Lower leg skin (tissue), 3 donors: ENCODE data around the gene CA6.

Experiments used
- POLR2A ChIP-seq, 2 donors: fragments of 450-650 bp; IDR thresholded peaks; one replicate each; pipeline ENCODE4 v1.6.1; 2016 to 2017; ENCODE audit warnings: antibody characterized with exemption in 2 of 2, mild to moderate bottlenecking in 1 of 2, moderate library complexity in 1 of 2
- TF ChIP-seq, protein P1 (sequence below), 3 donors: fragments of 450-650 bp; IDR thresholded peaks; one replicate each; pipeline ENCODE4 v1.5.1; 2016; ENCODE audit warnings: antibody characterized with exemption in 3 of 3, mild to moderate bottlenecking in 3 of 3, moderate library complexity in 2 of 3

DNA sequence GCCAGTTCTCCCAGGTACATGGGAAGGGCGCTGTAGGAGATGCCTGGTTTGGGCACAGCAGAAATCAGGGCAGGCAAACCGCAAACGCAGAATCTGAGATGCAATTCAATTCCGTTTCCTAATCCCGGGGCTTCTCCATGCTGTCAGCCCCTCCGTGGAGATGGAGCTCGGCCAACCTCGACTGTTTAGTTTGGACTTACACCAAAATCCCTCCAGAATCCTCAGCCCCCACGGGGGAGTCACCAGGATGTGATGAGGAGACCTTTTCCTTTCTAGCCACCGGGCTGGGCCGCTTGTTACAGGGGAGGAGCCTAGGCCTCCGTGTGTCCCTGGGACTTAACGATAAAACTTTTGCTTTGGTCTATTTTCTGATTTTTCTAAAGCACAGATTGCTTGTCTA is 72.7 kb downstream of the CA6 start:
- TF ChIP-seq, protein P1, sequence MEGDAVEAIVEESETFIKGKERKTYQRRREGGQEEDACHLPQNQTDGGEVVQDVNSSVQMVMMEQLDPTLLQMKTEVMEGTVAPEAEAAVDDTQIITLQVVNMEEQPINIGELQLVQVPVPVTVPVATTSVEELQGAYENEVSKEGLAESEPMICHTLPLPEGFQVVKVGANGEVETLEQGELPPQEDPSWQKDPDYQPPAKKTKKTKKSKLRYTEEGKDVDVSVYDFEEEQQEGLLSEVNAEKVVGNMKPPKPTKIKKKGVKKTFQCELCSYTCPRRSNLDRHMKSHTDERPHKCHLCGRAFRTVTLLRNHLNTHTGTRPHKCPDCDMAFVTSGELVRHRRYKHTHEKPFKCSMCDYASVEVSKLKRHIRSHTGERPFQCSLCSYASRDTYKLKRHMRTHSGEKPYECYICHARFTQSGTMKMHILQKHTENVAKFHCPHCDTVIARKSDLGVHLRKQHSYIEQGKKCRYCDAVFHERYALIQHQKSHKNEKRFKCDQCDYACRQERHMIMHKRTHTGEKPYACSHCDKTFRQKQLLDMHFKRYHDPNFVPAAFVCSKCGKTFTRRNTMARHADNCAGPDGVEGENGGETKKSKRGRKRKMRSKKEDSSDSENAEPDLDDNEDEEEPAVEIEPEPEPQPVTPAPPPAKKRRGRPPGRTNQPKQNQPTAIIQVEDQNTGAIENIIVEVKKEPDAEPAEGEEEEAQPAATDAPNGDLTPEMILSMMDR (IDR thresholded peaks at IDR 0.05): no peak
- TF ChIP-seq POLR2A (IDR thresholded peaks at IDR 0.05): no peak
